ENCODE measurements around the gene FAM217B. TPM values are rescaled to one million over a fixed set of nuclear protein-coding genes. Genes with fewer than 3 reads are reported as not detected.

The FAM217B gene
- total and polyA plus RNA-seq, 2 of the 8 experiments (the other 6 are each of a cell fraction or from before 2014, with no cell fraction given), result 5.4 to 28.5 TPM

- H3K27me3 ChIP-seq (replicated peaks in 1 of 4; ENCODE audit: control insufficient read depth in 3 of 4, extremely low read depth in 1 of 4, insufficient read depth in 3 of 4, low read length in 3 of 4), result peaks cover 9 to 38% (median 30%) of the 10 kb centered on the region in 4 experiments
- ChIA-PET CTCF (ENCODE audit: partially characterized antibody) (interaction anchor here (1.1 to 3.5 kb wide), 5 partner anchors 9 to 825 kb away, joined by 3 to 23 read pairs (median 3); no protein-coding TSS in a partner anchor), POLR2A (ENCODE audit: partially characterized antibody) (no interaction called here)
- peaks cover 0 to 4% (median 2%) of the 10 kb centered on the region in 4 experiments; a peak in 4 of 7 replicates for H3K4me1 ChIP-seq (replicated peaks in 1 of 4; ENCODE audit: control insufficient read depth in 3 of 4, insufficient read depth in 4 of 4, low read length in 3 of 4)
- no peak overlapping the region for H3K4me2 ChIP-seq (ENCODE audit: insufficient read depth in 1 of 2, low read depth in 2 of 2, low read length in 2 of 2)
- H3K36me3 ChIP-seq (ENCODE audit: control insufficient read depth in 2 of 4, insufficient read depth in 4 of 4, low read length in 3 of 4), result peaks cover 0 to 13% (median 0%) of the 10 kb centered on the region in 4 experiments; a peak in 2 of 8 replicates
- no peak overlapping the region for H2BK15ac ChIP-seq (ENCODE audit: low read length)
- no peak overlapping the region for H3K18ac ChIP-seq (ENCODE audit: extremely low read depth, low read length)
- peaks cover 0 to 7% of the 10 kb centered on the region in 2 experiments for H4K20me1 ChIP-seq (replicated peaks in 1 of 2; ENCODE audit: control insufficient read depth in 1 of 2, insufficient read depth in 2 of 2, low read length in 2 of 2)
- peaks cover 5 to 19% of the 10 kb centered on the region in 2 experiments; a peak in 3 of 4 replicates for H3K9me3 ChIP-seq (ENCODE audit: insufficient read depth in 2 of 2, low read depth in 1 of 2, low read length in 1 of 2)
- H2BK5ac ChIP-seq (ENCODE audit: low read depth, low read length), result no peak overlapping the region
- H3K79me2 ChIP-seq (ENCODE audit: control insufficient read depth in 1 of 2, insufficient read depth in 2 of 2, low read length in 2 of 2), result no peaks in the 10 kb centered on the region; a peak in 1 of 4 replicates
- no peak overlapping the region for H2BK12ac ChIP-seq (ENCODE audit: low read depth, low read length)
- no peak overlapping the region for H4K5ac ChIP-seq (ENCODE audit: insufficient read length, low read depth, low read length)
- no peak overlapping the region for H4K8ac ChIP-seq (ENCODE audit: extremely low read depth, insufficient read depth, low read length)
- H2AFZ ChIP-seq (ENCODE audit: low read length), result no peak overlapping the region
- H3K23ac ChIP-seq (ENCODE audit: insufficient read length), result no peak overlapping the region
- peaks cover 18% of the 10 kb centered on the region for H3K23me2 ChIP-seq (ENCODE audit: low read depth, low read length)
- H2AK5ac ChIP-seq (ENCODE audit: low read depth, low read length), result no peak overlapping the region
- DNase-seq (ENCODE audit: low read depth in 1 of 2, low spot score in 2 of 2), result no peak
- no peak overlapping the region for H4K91ac ChIP-seq (replicated peaks; ENCODE audit: insufficient read length, low read length)
- H3K4me3 ChIP-seq (ENCODE audit: extremely low read depth in 1 of 4, insufficient read depth in 2 of 4, low read depth in 3 of 4, low read length in 4 of 4), result no peak overlapping the region
- no peak overlapping the region for H3K27ac ChIP-seq (ENCODE audit: low read depth, low read length)
- H3K79me1 ChIP-seq (ENCODE audit: low read depth, low read length), result no peaks in the 10 kb centered on the region
- WGBS, 2 experiments (ENCODE audit: extremely low coverage in 1 of 2, insufficient coverage in 1 of 2, insufficient read length in 1 of 2, insufficient replicate concordance in 2 of 2, low coverage in 1 of 2, low lambda C conversion rate in 2 of 2, missing lambda C conversion rate in 1 of 2), result 93% methylated on average over 4 of the region's 4 CpGs; no CpG with 5 or more reads in 1 of the 2 experiments
- no peak overlapping the region for H3K56ac ChIP-seq (replicated peaks; ENCODE audit: insufficient read length, low read depth, low read length)
- FAIRE-seq, result no peak
- no peak overlapping the region for H3K9ac ChIP-seq (replicated peaks in 1 of 4; ENCODE audit: extremely low read depth in 1 of 4, low read depth in 3 of 4, low read length in 3 of 4)
- no peak overlapping the region for H3K4ac ChIP-seq (replicated peaks; ENCODE audit: insufficient read length, low read depth, low read length)
- no peak overlapping the region for H3K14ac ChIP-seq (ENCODE audit: insufficient read length)
- H2BK120ac ChIP-seq (replicated peaks; ENCODE audit: low read depth, low read length), result no peak overlapping the region
- H2BK20ac ChIP-seq (ENCODE audit: low read length), result no peak overlapping the region
- TF ChIP-seq SUZ12 (IDR thresholded peaks at IDR 0.05; ENCODE audit: low read length) (no peak), TCF12 (IDR thresholded peaks at IDR 0.05; ENCODE audit: low read depth, low read length) (no peak), GABPA (IDR thresholded peaks at IDR 0.05; ENCODE audit: borderline replicate concordance, insufficient read depth, low read length) (no peak), JUND (IDR thresholded peaks at IDR 0.05; ENCODE audit: low read length) (no peak), ATF2 (IDR thresholded peaks at IDR 0.05; ENCODE audit: low read length) (no peak), CTCF (IDR thresholded peaks at IDR 0.05; ENCODE audit: control extremely low read depth in 1 of 3, insufficient read depth in 1 of 3, low read depth in 1 of 3, low read length in 3 of 3) (no peak), POLR2A (IDR thresholded peaks at IDR 0.05; ENCODE audit: control extremely low read depth in 1 of 2, low read depth in 2 of 2, low read length in 2 of 2) (no peak), BCL11A (IDR thresholded peaks at IDR 0.05; ENCODE audit: low read depth in 2 of 2, low read length in 2 of 2) (no peak), HDAC2 (IDR thresholded peaks at IDR 0.05; ENCODE audit: borderline replicate concordance in 1 of 2, low read depth in 2 of 2, low read length in 2 of 2) (no peak)
These were observed 3.8 kb upstream of the FAM217B start for GRCh38 chr20:59936409-59936808.

Data from H1 (cell line).